ENCODE results near the gene HELZ.

DNA sequence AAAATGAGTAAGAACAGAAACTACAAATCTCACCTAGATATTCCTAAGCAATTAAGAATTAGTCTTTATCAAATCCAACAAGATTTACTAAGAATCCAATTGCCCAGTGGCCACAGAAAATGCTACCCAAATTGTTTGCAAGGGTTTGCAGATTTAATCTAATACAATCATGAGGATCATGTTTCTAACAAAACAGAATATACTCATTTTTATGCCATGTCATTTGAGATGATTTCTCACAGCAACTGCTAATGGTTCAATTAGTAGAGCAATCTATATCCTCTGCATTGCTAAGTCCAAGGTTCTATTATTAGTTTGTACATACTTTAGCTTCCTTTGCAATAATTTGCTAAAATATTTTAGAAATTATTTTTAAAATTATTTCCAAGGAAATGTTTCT lies 41.2 kb downstream of the HELZ start:
- TF ChIP-seq, protein P1, sequence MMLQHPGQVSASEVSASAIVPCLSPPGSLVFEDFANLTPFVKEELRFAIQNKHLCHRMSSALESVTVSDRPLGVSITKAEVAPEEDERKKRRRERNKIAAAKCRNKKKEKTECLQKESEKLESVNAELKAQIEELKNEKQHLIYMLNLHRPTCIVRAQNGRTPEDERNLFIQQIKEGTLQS (IDR thresholded peaks at IDR 0.05), result no peak
- TF ChIP-seq RAD21 (IDR thresholded peaks at IDR 0.05) (no peak), YY1 (IDR thresholded peaks at IDR 0.05) (no peak), FOXA1 (IDR thresholded peaks at IDR 0.05) (no peak), SP1 (IDR thresholded peaks at IDR 0.05) (no peak), JUND (IDR thresholded peaks at IDR 0.05) (no peak), TAF1 (conservative IDR thresholded peaks at IDR 0.05) (no peak)
- TF ChIP-seq, protein P2, sequence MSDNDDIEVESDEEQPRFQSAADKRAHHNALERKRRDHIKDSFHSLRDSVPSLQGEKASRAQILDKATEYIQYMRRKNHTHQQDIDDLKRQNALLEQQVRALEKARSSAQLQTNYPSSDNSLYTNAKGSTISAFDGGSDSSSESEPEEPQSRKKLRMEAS (IDR thresholded peaks at IDR 0.05), result no peak
- TF ChIP-seq, protein P3, sequence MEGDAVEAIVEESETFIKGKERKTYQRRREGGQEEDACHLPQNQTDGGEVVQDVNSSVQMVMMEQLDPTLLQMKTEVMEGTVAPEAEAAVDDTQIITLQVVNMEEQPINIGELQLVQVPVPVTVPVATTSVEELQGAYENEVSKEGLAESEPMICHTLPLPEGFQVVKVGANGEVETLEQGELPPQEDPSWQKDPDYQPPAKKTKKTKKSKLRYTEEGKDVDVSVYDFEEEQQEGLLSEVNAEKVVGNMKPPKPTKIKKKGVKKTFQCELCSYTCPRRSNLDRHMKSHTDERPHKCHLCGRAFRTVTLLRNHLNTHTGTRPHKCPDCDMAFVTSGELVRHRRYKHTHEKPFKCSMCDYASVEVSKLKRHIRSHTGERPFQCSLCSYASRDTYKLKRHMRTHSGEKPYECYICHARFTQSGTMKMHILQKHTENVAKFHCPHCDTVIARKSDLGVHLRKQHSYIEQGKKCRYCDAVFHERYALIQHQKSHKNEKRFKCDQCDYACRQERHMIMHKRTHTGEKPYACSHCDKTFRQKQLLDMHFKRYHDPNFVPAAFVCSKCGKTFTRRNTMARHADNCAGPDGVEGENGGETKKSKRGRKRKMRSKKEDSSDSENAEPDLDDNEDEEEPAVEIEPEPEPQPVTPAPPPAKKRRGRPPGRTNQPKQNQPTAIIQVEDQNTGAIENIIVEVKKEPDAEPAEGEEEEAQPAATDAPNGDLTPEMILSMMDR (IDR thresholded peaks at IDR 0.05; ENCODE audit: low read depth, low read length, missing input control), result no peak
- TF ChIP-seq, protein P4, sequence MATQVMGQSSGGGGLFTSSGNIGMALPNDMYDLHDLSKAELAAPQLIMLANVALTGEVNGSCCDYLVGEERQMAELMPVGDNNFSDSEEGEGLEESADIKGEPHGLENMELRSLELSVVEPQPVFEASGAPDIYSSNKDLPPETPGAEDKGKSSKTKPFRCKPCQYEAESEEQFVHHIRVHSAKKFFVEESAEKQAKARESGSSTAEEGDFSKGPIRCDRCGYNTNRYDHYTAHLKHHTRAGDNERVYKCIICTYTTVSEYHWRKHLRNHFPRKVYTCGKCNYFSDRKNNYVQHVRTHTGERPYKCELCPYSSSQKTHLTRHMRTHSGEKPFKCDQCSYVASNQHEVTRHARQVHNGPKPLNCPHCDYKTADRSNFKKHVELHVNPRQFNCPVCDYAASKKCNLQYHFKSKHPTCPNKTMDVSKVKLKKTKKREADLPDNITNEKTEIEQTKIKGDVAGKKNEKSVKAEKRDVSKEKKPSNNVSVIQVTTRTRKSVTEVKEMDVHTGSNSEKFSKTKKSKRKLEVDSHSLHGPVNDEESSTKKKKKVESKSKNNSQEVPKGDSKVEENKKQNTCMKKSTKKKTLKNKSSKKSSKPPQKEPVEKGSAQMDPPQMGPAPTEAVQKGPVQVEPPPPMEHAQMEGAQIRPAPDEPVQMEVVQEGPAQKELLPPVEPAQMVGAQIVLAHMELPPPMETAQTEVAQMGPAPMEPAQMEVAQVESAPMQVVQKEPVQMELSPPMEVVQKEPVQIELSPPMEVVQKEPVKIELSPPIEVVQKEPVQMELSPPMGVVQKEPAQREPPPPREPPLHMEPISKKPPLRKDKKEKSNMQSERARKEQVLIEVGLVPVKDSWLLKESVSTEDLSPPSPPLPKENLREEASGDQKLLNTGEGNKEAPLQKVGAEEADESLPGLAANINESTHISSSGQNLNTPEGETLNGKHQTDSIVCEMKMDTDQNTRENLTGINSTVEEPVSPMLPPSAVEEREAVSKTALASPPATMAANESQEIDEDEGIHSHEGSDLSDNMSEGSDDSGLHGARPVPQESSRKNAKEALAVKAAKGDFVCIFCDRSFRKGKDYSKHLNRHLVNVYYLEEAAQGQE (IDR thresholded peaks at IDR 0.05), result no peak
